Upper lobe of right lung (tissue), 1 donor: Measurements from ENCODE around the gene DNAH10. TPM values are rescaled to one million over a fixed set of nuclear protein-coding genes. Genes with fewer than 3 reads are reported as not detected.

Source experiments
- ATAC-seq: fragments of 200-7000 bp; cut with Tn5 transposase; one replicate; pipeline ENCODE4 v1.9.1; 2020; ENCODE audit warnings: mild to moderate bottlenecking, moderate library complexity
- DNase-seq: peaks from one replicate; pipeline ENCODE4 v3.0.0-alpha.2; 2020
- H3K27ac ChIP-seq: fragments of 200-600 bp; one replicate; pipeline ENCODE4 v1.8.0; 2022
- H3K27me3 ChIP-seq: fragments of 200-600 bp; one replicate; pipeline ENCODE4 v1.8.0; 2022; ENCODE audit warnings: mild to moderate bottlenecking
- H3K36me3 ChIP-seq: fragments of 200-600 bp; one replicate; pipeline ENCODE4 v1.8.0; 2022
- H3K4me1 ChIP-seq: fragments of 200-600 bp; one replicate; pipeline ENCODE4 v1.8.0; 2022
- H3K4me3 ChIP-seq: fragments of 200-600 bp; one replicate; pipeline ENCODE4 v1.8.0; 2022; ENCODE audit warnings: mild to moderate bottlenecking
- H3K9me3 ChIP-seq: fragments of 200-600 bp; one replicate; pipeline ENCODE4 v1.8.0; 2022
- CTCF ChIP-seq: fragments of 200-600 bp; IDR thresholded peaks from one replicate; pipeline ENCODE4 v1.8.0; 2022; ENCODE audit warnings: antibody characterized with exemption
- intact Hi-C: fragments of 100-400 bp; cut with DNase I; formaldehyde crosslinking; loops from one replicate; pipeline ENCODE4 v1.11.0; 2022
- total RNA-seq: library from RNA; stranded (reverse); fragmentation: NEBNext Ultra II Directional; extraction: Animal tissue kit (Norgen Biotek cat#: 25700); gene quantifications from one replicate; pipeline ENCODE4 v1.2.1, GENCODE V29; 2021
- donor health status: DM: no; HTN: yes; CAD: no; lungs with severe emphysema.

Gene DNAH10
- total RNA-seq, 1 donor from 2014 or later = 0.23 TPM

GRCh38 chr12:123828854-123829547, 66.9 kb downstream of the DNAH10 start:
- TF ChIP-seq CTCF = no peak
- intact Hi-C loops = no loop called here
- peaks cover 2% of the 10 kb centered on the region for H3K27me3 ChIP-seq
- no peaks in the 10 kb centered on the region for H3K4me1 ChIP-seq
- no peak for ATAC-seq
- DNase-seq = no peak
- no peak overlapping the region for H3K4me3 ChIP-seq
- no peak overlapping the region for H3K27ac ChIP-seq
- H3K9me3 ChIP-seq = no peaks in the 10 kb centered on the region
- H3K36me3 ChIP-seq = no peaks in the 10 kb centered on the region

GRCh38 chr12:123829561-123829960, 67.5 kb downstream of the DNAH10 start:
- intact Hi-C loops = no loop called here

DNA sequence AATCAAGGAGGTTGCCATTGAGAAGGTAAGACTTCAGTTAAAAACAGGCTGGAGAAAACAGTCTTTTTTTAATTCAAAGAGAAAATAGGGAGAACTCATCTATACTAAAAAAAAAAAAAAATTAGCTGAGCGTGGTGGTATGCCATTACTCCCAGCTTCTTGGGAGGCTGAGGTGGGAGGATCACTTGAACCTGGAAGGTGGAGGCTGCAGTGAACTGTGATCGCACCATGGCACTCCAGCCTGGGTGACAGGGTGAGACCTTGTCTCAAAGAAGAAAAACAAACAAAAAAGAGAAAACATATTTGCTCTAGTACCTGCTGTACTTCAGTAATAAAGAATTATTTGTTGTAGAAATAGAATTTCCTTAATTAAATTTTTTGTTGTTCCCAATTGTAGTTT, 68.6 kb downstream of the DNAH10 start:
- Histone ChIP-seq H3K4me3 (no peak overlapping the region), H3K36me3 (no peaks in the 10 kb centered on the region), H3K27me3 (no peaks in the 10 kb centered on the region), H3K27ac (no peak overlapping the region), H3K9me3 (no peaks in the 10 kb centered on the region), H3K4me1 (no peaks in the 10 kb centered on the region)
- no peak for TF ChIP-seq CTCF
- intact Hi-C loops = no loop called here
- DNase-seq (no peak), ATAC-seq (no peak)

More at GRCh38 chr12:123829561-123829960, 67.5 kb downstream of the DNAH10 start:
- Histone ChIP-seq H3K4me1 (no peaks in the 10 kb centered on the region), H3K27ac (no peak overlapping the region), H3K9me3 (no peaks in the 10 kb centered on the region), H3K4me3 (no peak overlapping the region), H3K36me3 (no peaks in the 10 kb centered on the region), H3K27me3 (no peaks in the 10 kb centered on the region)
- TF ChIP-seq CTCF = no peak
- no peak for DNase-seq
- ATAC-seq = no peak

DNA sequence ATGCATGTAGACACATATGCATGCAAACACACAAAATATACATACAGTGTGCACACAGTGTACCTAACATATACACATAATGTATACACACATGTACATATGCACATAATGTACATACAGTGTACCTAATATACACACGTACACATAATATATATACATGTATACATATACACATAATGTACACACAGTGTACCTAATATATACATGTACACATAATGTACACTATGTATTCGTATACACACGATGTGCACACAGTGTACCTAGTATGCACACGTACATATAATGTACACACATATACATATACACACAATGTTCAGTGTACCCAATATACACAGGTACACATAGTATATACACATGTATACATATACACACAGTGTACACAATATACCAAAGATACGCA, 70.0 kb downstream of the DNAH10 start:
- no peak overlapping the region for H3K27ac ChIP-seq
- no peaks in the 10 kb centered on the region for H3K27me3 ChIP-seq
- TF ChIP-seq CTCF = no peak
- DNase-seq (no peak), ATAC-seq (no peak)
- intact Hi-C loops = no loop called here
- no peak overlapping the region for H3K4me3 ChIP-seq
- no peaks in the 10 kb centered on the region for H3K4me1 ChIP-seq
- H3K9me3 ChIP-seq = no peaks in the 10 kb centered on the region
- H3K36me3 ChIP-seq = no peaks in the 10 kb centered on the region

DNA sequence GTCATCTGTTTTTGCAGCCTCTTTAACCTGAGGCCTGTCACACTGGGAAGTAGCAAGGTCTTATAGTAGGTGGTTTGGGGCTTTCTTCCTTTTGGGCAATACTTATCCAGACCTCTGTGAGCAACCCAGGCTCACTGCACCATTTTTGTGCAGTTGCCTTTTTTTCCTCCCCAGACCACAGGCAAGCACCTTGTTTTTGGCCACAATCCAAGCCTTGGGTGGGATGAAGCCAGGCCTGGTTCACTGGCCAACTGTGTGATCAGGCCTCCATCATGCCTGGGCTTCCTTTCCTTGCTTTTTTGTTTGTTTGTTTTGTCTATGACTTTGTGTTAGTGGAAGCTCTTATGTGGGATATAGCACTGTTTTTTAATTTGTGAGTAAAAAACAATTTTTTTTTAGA, 71.7 kb downstream of the DNAH10 start:
- TF ChIP-seq CTCF = no peak

DNA sequence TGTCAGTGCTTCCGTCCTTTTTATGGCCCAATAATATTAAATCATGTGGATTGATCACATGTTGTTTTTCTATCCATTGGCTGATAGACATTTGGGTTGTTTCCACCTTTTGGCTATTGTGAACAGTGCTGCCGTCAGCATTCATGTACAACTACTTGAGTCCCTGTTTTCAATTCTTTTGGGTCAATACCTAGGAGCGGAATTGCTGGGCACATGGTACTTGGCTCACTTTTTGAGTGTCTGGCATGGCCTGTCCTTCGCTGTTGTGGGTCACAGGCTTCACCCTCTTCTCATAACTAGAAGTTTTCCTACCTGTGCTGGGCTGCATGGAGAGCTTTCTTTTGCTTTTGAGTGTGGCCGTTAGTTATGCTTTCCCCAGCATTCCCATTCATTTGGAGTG, 72.7 kb downstream of the DNAH10 start:
- H3K4me1 ChIP-seq = no peaks in the 10 kb centered on the region
- ATAC-seq (no peak), DNase-seq (no peak)
- peaks cover 5% of the 10 kb centered on the region for H3K27me3 ChIP-seq
- no peaks in the 10 kb centered on the region for H3K9me3 ChIP-seq
- intact Hi-C loops = no loop called here
- H3K4me3 ChIP-seq = no peak overlapping the region
- TF ChIP-seq CTCF = no peak
- H3K27ac ChIP-seq = no peak overlapping the region
- no peaks in the 10 kb centered on the region for H3K36me3 ChIP-seq

More for the DNA sequence above, 71.7 kb downstream of the DNAH10 start:
- intact Hi-C loops = no loop called here
- Histone ChIP-seq H3K4me1 (no peaks in the 10 kb centered on the region), H3K27ac (no peak overlapping the region), H3K9me3 (no peaks in the 10 kb centered on the region), H3K36me3 (no peaks in the 10 kb centered on the region), H3K4me3 (no peak overlapping the region), H3K27me3 (peaks cover 1% of the 10 kb centered on the region)
- no peak for ATAC-seq
- no peak for DNase-seq
